SK-N-SH (cell line): Measurements from ENCODE around the gene DECR2. TPM values are rescaled to one million over a fixed set of nuclear protein-coding genes. Genes with fewer than 3 reads are reported as not detected.

Experiments used
- CTCF ChIA-PET: fragments of 300-600, 350-600 bp; formaldehyde crosslinking; extraction: SDS; loops from one replicate; lab custom pipeline; 2021; lab: Yijun Ruan, JAX
- POLR2A ChIA-PET: fragments of 350-600 bp; sonication (Branson Sonifier 250); formaldehyde crosslinking; extraction: SDS; loops from one replicate; lab custom pipeline; 2020; ENCODE audit warnings: antibody characterized with exemption, inconsistent platforms; lab: Yijun Ruan, JAX
- DNase-seq: peaks from one replicate; pipeline ENCODE4 v3.0.0; 2012
- H2AFZ ChIP-seq: fragments of 200-600 bp; sonication (generic); 2 replicates; pipeline ENCODE4 v1.8.1; 2016; ENCODE audit warnings: antibody characterized with exemption, mild to moderate bottlenecking, low read depth
- H3F3A ChIP-seq: fragments of 200-600 bp; sonication (generic); replicated peaks from 2 replicates; pipeline ENCODE3; 2016; ENCODE audit warnings: antibody characterized with exemption, mild to moderate bottlenecking; ENCODE audit not compliant: insufficient read depth
- H3K27ac ChIP-seq, 2 experiments: fragments of 200-500 bp in 1 of 2; fragments of 200-600 bp in 1 of 2; sonication (Bioruptor generic) in 1 of 2; sonication (generic), shearing (Covaris generic) in 1 of 2; 2 replicates each; pipeline versions ENCODE4 v1.5.1 to v1.6.1; 2014 to 2016; ENCODE audit warnings: low read depth in 2 of 2, inconsistent platforms in 1 of 2, low read length in 1 of 2, mild to moderate bottlenecking in 1 of 2, mixed read lengths in 1 of 2
- H3K27me3 ChIP-seq: fragments of 200-600 bp; sonication (generic), shearing (Covaris generic); 2 replicates; pipeline ENCODE4 v1.6.1; 2016; ENCODE audit warnings: mixed run types; ENCODE audit not compliant: insufficient read depth
- H3K36me3 ChIP-seq, 2 experiments: fragments of 200-500 bp in 1 of 2; fragments of 200-600 bp in 1 of 2; sonication (Bioruptor generic) in 1 of 2; sonication (generic) in 1 of 2; replicated peaks in 1 of 2; 2 replicates each; pipeline versions ENCODE3 to v1.5.1; 2014 to 2016; ENCODE audit warnings: low read length in 1 of 2, mild to moderate bottlenecking in 1 of 2; ENCODE audit not compliant: insufficient read depth in 2 of 2, control insufficient read depth in 1 of 2
- H3K4me1 ChIP-seq, 2 experiments: fragments of 200-500 bp in 1 of 2; fragments of 200-600 bp in 1 of 2; sonication (Bioruptor generic) in 1 of 2; sonication (generic), shearing (Covaris generic) in 1 of 2; 2 replicates each; pipeline versions ENCODE4 v1.5.1 to v1.6.1; 2014 to 2016; ENCODE audit warnings: low read depth in 1 of 2, low read length in 1 of 2, mixed run types in 1 of 2; ENCODE audit not compliant: insufficient read depth in 2 of 2, control insufficient read depth in 1 of 2
- H3K4me2 ChIP-seq: fragments of 200-600 bp; sonication (generic), shearing (Covaris generic); 2 replicates; pipeline ENCODE4 v1.6.1; 2017; ENCODE audit warnings: mixed run types
- H3K4me3 ChIP-seq, 2 experiments: fragments of 200-500 bp in 1 of 2; fragments of 200-600 bp in 1 of 2; sonication (Bioruptor generic) in 1 of 2; sonication (generic), shearing (Covaris generic) in 1 of 2; 2 replicates each; pipeline versions ENCODE4 v1.5.1 to v1.8.1; 2014 to 2016; ENCODE audit warnings: low read depth in 2 of 2, inconsistent platforms in 1 of 2, low read length in 1 of 2, mild to moderate bottlenecking in 1 of 2, mixed read lengths in 1 of 2, moderate library complexity in 1 of 2
- H3K79me2 ChIP-seq: fragments of 200-600 bp; sonication (generic); 2 replicates; pipeline ENCODE4 v1.8.1; 2017; ENCODE audit warnings: mild to moderate bottlenecking; ENCODE audit not compliant: insufficient read depth
- H3K9ac ChIP-seq: fragments of 200-600 bp; sonication (generic); 2 replicates; pipeline ENCODE4 v1.6.1; 2017; ENCODE audit warnings: mixed run types
- H3K9me2 ChIP-seq: fragments of 200-600 bp; sonication (generic); 2 replicates; pipeline ENCODE4 v1.6.1; 2017; ENCODE audit warnings: mixed run types
- H3K9me3 ChIP-seq: fragments of 200-600 bp; sonication (generic); 2 replicates; pipeline ENCODE4 v1.6.1; 2017; ENCODE audit warnings: mixed run types, mild to moderate bottlenecking, moderate library complexity
- H4K20me1 ChIP-seq: fragments of 200-600 bp; sonication (generic); 2 replicates; pipeline ENCODE4 v1.6.1; 2017; ENCODE audit warnings: mild to moderate bottlenecking, mixed run types; ENCODE audit not compliant: insufficient read depth
- EZH2phosphoT487 ChIP-seq: fragments of 200-600 bp; sonication (generic); IDR thresholded peaks from 2 replicates; pipeline ENCODE4 v1.6.1; 2017; ENCODE audit warnings: low read depth, mixed run types, mild to moderate bottlenecking, antibody characterized with exemption, moderate library complexity, borderline replicate concordance
- MEF2A ChIP-seq: IDR thresholded peaks from 2 replicates; pipeline ENCODE4 v1.4.0; 2012; ENCODE audit warnings: low read depth, borderline replicate concordance
- TAF1 ChIP-seq: IDR thresholded peaks from 2 replicates; pipeline ENCODE4 v1.6.1; 2012; ENCODE audit warnings: low read depth, mild to moderate bottlenecking, low read length, moderate library complexity, borderline replicate concordance
- TEAD4 ChIP-seq: IDR thresholded peaks from 2 replicates; pipeline ENCODE4 v1.4.0; 2012; ENCODE audit warnings: mild to moderate bottlenecking, borderline replicate concordance; ENCODE audit not compliant: insufficient read depth
- WGBS: methylation state at CpG from one replicate; pipeline ENCODE4 v1.1.6; 2017; ENCODE audit warnings: low lambda C conversion rate; 5-methylcytosine and 5-hydroxymethylcytosine counted together
- polyA plus RNA-seq, 3 experiments: library from polyadenylated mRNA; depleted of rRNA; stranded (reverse); fragments of >200 nt; gene quantifications; 2 replicates each; pipeline ENCODE4 v1.2.3, GENCODE V29; 2012
- small RNA-seq, 7 experiments: library from RNA; depleted of rRNA; stranded (forward); fragments of <200 nt; gene quantifications; one replicate each; pipeline ENCODE3, GENCODE V24; 2012

DECR2 gene
- polyA plus RNA-seq, 1 of the 3 experiments (the other 2 are of a cell fraction): 53.0 TPM

DNA sequence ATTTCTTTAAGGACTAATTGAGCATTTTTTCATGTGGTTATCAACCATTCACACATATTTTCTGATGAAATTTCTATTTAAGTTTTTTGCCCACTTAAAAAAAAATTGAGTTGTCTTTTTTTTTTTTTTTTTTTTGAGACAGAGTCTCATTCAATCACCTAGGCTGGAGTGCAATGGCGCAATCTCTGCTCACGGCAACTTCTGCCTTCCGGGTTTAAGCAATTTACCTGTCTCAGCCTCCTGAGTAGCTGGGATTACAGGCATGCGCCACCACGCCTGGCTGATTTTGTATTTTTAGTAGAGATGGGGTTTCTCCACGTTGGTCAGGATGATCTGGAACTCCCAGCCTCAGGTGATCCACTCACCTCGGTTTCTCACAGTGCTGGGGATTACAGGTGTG lies 58.1 kb downstream of the DECR2 start (continued):
- no peak for TF ChIP-seq EZH2phosphoT487
- no peak for TF ChIP-seq TEAD4

- Histone ChIP-seq H3K36me3 (peaks cover 5 to 6% of the 10 kb centered on the region in 2 experiments), H3K27ac (no peak overlapping the region), H4K20me1 (peaks cover 36% of the 10 kb centered on the region; the same call in 1 of the 2 replicates), H3K79me2 (peaks cover 53% of the 10 kb centered on the region), H3K4me3 (no peak overlapping the region), H3K9me3 (no peaks in the 10 kb centered on the region), H3K4me2 (no peak overlapping the region), H3F3A (peaks cover 14% of the 10 kb centered on the region), H3K9me2 (no peaks in the 10 kb centered on the region), H3K4me1 (peaks cover 10 to 12% of the 10 kb centered on the region in 2 experiments; a peak in 2 of 4 replicates), H3K27me3 (no peaks in the 10 kb centered on the region), H3K9ac (no peak overlapping the region), H2AFZ (no peak overlapping the region)
- DNase-seq: no peak
- TF ChIP-seq MEF2A: no peak
- TF ChIP-seq TAF1: no peak
- CTCF ChIA-PET: interaction anchor here (1.2 kb wide), 1 partner anchor 27 kb away, joined by 5 read pairs; no protein-coding TSS in a partner anchor
- POLR2A ChIA-PET: no interaction called here
- 95% methylated on average over 18 of the region's 20 CpGs for WGBS
These were observed 59.1 kb downstream of the DECR2 start for GRCh38 chr16:460787-461186.

Small RNA genes lying within 50 kb of the gene (small RNA-seq; reads per million reads assigned to genes)
- 0 reads per million in 7 experiments for gene RF00019

Other genes with a start within 250 kb of the DECR2 start
- gene HBZ, start 249.2 kb upstream of the DECR2 start, polyA plus RNA-seq (2012; rRNA removed): not detected in 2 replicates
- gene HBM, start 235.9 kb upstream of the DECR2 start, polyA plus RNA-seq (2012; rRNA removed): not detected in 2 replicates
- not detected in 2 replicates for gene HBA2, start 229.0 kb upstream of the DECR2 start, polyA plus RNA-seq (2012; rRNA removed)
- not detected in 2 replicates for gene HBA1, start 225.2 kb upstream of the DECR2 start, polyA plus RNA-seq (2012; rRNA removed)
- 2.7 and 5.2 TPM in 2 replicates for gene HBQ1, start 221.4 kb upstream of the DECR2 start, polyA plus RNA-seq (2012; rRNA removed)
- gene LUC7L, start 172.4 kb upstream of the DECR2 start, polyA plus RNA-seq (2012; rRNA removed): 97.7 and 105 TPM in 2 replicates
- 91.3 and 126 TPM in 2 replicates for gene FAM234A, start 167.1 kb upstream of the DECR2 start, polyA plus RNA-seq (2012; rRNA removed)
- gene RGS11, start 125.9 kb upstream of the DECR2 start, polyA plus RNA-seq (2012; rRNA removed): 9.8 and 10.0 TPM in 2 replicates
- gene ARHGDIG, start 121.3 kb upstream of the DECR2 start, polyA plus RNA-seq (2012; rRNA removed): 4.8 and 4.9 TPM in 2 replicates
- 1.7 and 2.5 TPM in 2 replicates for gene PDIA2, start 118.7 kb upstream of the DECR2 start, polyA plus RNA-seq (2012; rRNA removed)
- gene AXIN1, start 49.2 kb upstream of the DECR2 start, polyA plus RNA-seq (2012; rRNA removed): 12.5 and 19.9 TPM in 2 replicates
- 266 and 320 TPM in 2 replicates for gene MRPL28, start 31.3 kb upstream of the DECR2 start, polyA plus RNA-seq (2012; rRNA removed)
- gene PGAP6, start 19.9 kb upstream of the DECR2 start, polyA plus RNA-seq (2012; rRNA removed): 133 and 166 TPM in 2 replicates
- gene NME4, start 4.7 kb upstream of the DECR2 start, polyA plus RNA-seq (2012; rRNA removed): 417 and 509 TPM in 2 replicates
- gene RAB11FIP3, start 23.8 kb downstream of the DECR2 start, polyA plus RNA-seq (2012; rRNA removed): 20.5 and 24.8 TPM in 2 replicates
- gene CAPN15, start 125.8 kb downstream of the DECR2 start, polyA plus RNA-seq (2012; rRNA removed): 19.5 and 22.9 TPM in 2 replicates
- gene PRR35, start 158.5 kb downstream of the DECR2 start, polyA plus RNA-seq (2012; rRNA removed): not detected in 2 replicates
- gene NHLRC4, start 165.1 kb downstream of the DECR2 start, polyA plus RNA-seq (2012; rRNA removed): 0.69 and 0.70 TPM in 2 replicates
- 38.7 and 41.0 TPM in 2 replicates for gene PIGQ, start 168.1 kb downstream of the DECR2 start, polyA plus RNA-seq (2012; rRNA removed)
- 12.1 and 13.0 TPM in 2 replicates for gene RAB40C, start 188.2 kb downstream of the DECR2 start, polyA plus RNA-seq (2012; rRNA removed)
- 0.10 and 0.16 TPM in 2 replicates for gene WFIKKN1, start 229.1 kb downstream of the DECR2 start, polyA plus RNA-seq (2012; rRNA removed)
- gene METTL26, start 234.4 kb downstream of the DECR2 start, polyA plus RNA-seq (2012; rRNA removed): 158 and 167 TPM in 2 replicates
- gene MCRIP2, start 239.9 kb downstream of the DECR2 start, polyA plus RNA-seq (2012; rRNA removed): 34.0 and 36.9 TPM in 2 replicates
- gene WDR90, start 247.5 kb downstream of the DECR2 start, polyA plus RNA-seq (2012; rRNA removed): 30.5 and 32.0 TPM in 2 replicates